ENCODE results near the gene GDF15.

The GDF15 gene

DNA sequence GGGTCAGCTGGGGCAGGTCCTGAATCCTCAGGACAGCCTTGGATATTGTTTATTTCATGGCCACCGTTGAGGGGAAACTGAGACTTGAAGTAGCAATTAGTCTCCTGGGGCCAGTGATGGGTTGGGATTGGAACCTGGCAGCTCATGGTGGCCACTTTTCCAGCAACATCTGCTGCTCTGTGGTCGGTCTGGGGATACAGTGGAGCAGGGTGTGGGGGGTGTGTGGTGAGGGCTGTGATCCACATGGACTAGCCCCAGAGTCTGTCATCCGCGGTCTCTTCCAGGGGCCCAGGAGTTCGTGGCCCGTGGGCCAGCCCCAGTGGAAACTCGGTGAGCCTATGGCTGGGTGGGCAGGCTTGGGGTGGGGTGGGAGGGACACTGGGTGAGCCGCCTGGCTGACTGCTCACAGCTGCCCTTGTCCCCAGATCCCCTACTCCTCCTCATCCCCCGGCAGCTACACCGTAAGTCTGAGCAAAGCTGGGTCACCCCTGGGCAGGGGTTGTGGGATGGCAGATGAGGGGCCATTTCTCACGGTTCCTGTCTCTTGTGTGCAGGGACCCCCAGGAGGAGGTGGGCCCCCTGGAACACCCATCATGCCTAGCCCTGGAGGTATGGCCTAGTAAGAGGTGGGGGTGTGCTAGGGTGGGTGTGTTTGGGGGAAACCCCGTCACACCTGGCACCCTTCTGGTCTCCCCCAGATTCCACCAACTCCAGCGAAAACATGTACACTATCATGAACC is 46.5 kb downstream of the GDF15 start:
- DNase-seq = no peak

DNA sequence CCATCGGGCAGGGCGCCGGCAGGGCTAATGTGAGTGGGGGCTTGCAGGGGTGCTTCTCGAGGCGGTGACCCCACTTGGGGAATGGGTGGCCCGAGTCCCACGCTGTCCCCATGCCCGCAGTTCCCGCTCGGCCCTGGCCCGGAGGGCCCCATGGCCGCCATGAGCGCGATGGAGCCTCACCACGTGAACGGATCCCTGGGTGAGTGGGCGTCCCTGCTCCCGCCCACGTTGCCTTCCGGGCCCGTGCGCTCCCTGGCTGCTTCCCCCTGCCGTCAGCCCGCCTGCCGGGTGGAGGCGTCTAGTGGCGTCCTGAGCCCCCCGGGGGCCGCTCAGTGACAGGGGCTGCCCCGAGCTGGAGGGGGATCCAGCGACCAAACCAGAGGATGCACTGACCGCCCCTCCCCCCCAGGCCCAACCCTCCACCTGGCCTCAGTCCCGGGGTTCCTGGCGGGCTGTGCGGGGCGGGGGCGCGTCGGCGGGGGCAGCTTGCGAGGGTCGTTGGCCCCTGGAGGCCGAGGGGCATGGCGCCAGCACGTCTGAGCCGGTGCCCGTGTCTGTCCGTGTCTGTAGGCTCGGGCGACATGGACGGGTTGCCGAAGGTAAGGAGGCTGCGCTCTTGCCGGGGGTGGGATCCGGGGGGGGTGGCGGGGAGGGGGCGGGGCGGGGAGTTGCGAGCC is 47.2 kb downstream of the GDF15 start:
- DNase-seq = peak; percentile 65

DNA sequence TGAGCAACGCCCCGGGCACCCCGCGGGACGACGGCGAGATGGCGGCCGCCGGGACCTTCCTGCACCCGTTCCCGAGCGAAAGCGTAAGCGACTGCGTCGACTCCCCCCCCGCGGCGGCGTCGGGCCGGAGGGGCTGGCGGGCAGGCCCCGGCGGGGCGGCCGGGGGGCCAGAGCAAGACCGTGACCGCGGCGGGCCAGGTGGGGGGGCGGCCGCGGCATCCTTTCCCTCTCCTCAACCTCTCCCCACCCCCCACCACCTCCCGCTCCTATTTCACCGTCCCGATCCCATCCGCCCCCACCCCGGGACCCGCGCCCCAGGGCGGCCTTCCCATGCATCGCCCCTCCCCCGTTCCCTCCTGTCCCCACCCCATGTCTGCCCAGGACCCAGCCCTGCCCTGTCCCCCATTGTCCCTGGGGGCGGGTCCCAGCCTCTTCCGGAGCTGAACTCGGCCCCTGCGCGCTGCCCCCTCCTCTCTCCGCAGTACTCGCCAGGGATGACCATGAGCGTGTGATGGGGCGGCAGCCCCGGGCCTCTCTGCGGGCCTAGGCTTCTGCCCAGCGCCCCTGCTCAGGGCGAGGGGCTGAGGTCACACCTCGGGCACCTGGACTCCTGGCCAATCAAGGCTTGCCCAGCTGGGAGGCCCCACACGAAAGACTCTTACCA is 47.9 kb downstream of the GDF15 start:
- no peak for DNase-seq

DNA sequence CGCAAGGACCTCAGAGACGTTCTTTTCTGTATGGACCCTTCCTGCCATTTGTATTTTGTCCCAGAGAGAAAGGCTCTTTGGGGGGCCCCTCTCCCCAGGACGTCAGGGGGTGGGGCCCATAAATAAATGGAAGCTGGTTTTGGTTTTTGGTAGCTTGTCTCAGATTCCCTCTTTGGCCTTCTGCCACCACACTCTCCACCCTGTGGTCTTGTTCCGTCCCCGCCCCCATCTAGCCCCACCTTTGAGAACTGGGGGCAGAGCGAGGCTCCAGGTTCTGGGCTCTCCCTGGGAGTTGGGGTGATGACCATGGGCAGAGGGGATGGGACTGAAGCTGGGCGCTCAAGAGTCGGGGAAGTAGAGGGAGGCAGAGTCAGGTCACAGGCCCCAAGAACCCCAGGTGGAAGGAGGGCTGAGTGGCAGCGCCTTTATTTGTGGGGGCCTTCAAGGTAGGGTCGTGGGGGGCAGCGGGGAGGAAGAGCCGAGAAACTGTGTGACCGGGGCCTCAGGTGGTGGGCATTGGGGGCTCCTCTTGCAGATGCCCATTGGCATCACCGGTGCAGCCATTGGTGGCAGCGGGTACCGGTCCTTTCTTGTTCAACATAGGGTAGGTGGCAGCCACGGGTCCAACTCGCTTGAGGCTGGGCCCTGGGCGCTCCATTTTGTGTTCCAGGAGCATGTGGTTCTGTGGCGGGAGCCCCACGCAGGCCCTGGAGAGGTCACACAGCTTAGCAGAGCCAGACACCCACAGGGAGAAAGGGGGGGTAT is 48.6 kb downstream of the GDF15 start:
- no peak for DNase-seq

DNA sequence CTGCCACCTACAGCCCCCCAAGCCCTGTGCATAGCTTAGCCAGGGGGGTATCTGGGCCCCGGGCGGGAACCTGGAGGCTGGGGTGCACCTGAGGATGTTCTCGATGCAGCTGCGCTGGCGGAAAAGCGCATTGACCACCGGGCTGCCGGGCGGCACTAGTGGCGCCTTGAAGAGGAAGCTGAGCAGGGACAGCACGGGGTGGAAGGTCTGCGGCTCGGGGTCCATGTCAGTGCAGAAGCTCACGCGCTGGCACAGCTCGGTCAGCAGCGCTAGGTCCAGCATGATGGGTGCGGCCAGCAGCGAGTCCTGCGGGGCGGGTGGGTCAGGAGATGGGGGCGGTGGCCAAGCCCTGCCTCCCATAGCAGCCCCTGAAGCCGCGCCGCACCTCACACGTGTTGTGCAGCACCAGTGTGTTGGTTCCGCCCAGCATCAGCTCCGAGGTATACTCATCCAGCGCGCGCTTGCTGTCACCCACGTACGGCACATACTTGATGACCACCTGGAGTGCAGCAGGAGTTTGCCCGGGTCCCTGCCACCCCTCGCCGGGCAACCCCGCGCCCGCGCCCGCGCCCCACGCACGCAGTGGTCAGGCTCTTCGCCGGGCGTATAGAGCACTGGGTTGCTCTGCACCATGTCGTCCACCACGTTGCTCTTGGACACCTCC is 49.4 kb downstream of the GDF15 start:
- no peak for DNase-seq

DNA sequence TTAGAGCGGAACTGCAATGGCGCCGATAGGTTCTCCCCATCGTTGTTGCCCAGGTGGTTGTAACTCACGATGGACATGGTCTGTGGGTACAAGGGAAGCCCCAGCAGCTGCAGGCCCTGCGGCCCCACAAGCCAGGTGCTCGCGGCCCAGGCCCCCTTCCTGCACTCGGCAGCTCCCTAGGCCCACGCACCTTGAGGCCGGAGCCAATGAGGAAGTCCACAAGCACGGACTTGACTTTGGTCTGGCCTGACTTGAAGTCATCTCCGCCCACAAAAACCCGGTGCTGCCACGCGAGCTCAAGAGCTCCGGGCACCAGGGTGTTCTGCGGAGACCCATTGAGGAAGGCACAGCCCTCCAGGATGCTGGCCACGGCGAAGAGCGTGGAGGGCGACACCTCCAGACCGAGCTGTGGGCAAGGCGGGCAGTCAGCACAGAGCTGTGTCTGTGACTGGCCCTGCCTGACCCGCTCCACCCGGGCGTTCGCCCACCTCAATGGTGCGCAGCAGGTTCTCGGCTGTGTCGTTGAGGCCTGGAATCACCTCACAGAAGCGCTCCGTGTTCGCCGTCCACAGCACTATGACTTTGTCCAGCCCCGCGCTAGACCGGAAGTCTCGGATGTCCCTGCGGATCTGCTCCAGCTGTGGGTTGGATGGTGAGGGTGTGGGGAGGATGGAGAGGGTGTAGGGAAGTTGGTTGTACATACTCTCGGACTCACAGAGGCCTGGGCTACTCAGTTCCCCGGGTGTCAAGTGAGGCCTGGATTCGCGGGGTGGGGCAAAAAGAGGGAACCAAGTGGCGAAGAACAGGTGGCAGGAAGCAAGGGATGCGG is 50.1 kb downstream of the GDF15 start:
- no peak for DNase-seq

DNA sequence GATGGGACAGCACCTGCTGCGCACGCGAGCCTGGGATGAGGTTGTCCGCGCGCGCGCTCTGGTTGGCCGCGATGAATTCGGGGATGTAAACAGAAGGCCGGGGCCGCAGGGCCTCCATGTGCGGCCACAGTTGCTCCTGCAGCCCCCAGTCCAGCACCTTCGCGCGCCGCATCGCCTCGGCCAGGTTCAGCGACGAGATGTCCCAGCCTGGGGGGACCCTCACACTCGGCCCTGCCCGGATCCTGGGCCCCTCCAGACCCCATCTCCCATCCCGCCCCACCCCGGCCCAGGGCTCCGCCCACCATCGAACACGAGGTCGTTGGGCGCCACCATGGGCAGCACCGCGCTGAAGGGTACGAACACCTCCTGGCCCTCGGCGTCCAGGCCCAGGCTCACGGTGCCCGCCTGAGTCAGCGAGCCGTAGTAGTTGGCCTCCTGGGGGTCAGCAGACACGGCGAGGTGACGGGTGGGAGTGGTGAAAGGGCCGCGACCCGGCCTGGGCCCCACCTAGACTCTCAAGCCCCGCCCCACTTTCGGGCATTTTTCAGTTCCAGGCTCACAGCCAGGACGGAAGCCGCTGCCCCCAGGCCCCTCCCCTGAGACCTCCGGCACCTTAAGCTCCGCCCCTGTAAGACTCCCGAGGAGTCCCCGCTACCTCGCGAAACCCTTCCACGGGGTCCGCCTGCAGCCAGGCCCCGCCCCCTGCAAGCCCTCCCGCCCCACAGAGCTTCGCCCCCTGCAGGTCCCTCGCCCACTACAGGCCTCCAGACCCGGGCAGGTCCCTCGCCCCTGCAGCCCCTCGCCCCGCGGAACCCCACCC is 50.9 kb downstream of the GDF15 start:
- DNase-seq = peak; percentile 85

DNA sequence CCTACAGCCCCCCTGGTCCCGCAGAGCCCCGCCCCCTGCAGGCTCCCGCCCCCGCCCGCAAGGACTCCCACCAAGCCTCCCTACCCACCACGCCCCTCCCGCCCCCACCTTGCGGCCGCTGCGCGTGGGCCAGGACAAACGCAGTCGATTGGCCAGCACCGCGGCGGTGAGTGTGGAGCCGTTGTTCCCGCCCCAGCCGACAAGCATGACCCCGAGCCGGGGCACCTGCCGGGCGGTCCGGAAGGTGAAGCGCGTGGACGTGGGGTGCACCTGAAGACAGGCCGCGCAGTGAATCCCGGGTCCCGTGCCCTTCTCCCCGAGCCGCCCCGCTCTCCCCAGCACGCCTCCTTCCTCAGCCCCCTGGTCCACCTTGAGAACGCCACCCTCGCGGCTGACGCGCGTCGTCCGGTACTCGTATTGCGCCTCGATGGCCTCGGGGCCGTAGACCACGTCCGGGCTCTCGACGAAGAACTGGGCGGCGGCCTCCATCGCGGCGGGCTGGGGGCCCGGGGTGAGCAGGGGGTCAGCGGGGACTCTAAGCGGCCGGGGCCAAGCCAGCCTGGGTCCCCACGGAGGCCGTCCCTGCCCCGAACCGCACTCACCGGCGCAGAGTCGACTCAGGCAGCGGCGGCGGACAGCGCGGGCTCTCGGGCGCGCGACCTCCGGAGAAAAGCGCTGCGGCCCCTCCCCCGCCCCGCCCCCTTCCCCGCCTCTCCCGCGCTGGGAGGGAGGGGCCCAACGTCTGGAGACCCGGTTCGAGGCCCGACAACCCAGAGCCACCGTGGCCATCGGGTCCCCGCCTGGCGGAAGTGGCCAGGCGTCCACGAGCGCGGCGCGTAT is 51.8 kb downstream of the GDF15 start, which contains the start of gene ISYNA1:
ISYNA1 (minus strand) TSS at position 643 of the 840 bp plus-strand sequence; CDS start at position 489, 154 bp downstream.
- DNase-seq = peak; percentile 71

DNA sequence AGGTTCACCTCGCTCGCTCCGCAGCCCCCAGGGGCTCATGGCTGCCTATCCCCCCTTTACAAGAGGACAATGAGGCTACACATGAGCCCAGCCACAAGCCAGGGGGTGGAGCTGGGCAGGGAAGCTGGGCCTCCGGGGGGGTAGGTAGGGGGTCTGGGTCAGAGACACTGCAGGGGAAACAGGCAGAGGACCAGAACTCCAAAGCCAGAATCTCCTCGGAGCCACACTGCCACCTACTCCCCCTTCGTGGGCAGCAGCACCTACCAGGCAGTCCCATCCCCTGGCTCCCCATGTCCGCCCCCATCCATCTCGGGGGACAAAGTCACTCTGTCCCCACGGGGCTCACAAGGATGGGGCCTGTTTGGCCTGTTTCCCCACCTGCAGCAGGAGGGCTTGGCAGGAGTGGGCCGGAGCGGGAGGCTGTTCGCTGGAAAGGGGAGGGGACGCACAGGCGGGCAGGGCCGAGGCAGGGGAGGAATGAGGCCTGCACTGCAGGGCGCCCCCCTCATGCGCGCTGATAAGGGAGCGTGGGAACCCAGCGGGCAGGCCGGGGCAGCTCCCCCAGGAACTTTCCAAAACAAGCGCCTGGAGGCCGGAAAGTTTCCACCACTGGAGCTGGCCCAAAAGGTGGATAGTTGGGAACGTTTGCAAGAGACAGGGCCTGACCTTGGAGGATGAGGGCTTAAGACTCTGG is 52.5 kb downstream of the GDF15 start:
- no peak for DNase-seq

Measured in activated CD8-positive, alpha-beta memory T cell treated with anti-CD3 and anti-CD28 coated beads, Interleukin-2, amount 50 U/mL, for 4 hours (primary cell).